Activated B cell treated with CpG ODN at 0.5 μM for 24 hours (primary cell): ENCODE data around the gene FNDC3A. TPM values are rescaled to one million over a fixed set of nuclear protein-coding genes. Genes with fewer than 3 reads are reported as not detected.

Experiments used
- ATAC-seq: fragments of 200-7000 bp; cut with Tn5 transposase; one replicate; pipeline ENCODE4 v1.10.0; 2021; ENCODE audit warnings: low read depth, mild to moderate bottlenecking, moderate library complexity
- CTCF ChIA-PET: fragments of 350-600 bp; sonication (Branson Sonifier 250); formaldehyde crosslinking; loops from one replicate; lab custom pipeline; 2021; ENCODE audit warnings: antibody characterized with exemption; lab: Charles Lee
- POLR2A ChIA-PET: fragments of 350-600 bp; sonication (Branson Sonifier 250); formaldehyde crosslinking; loops from one replicate; lab custom pipeline; 2021; ENCODE audit warnings: antibody characterized with exemption; lab: Charles Lee
- DNase-seq: peaks from one replicate; pipeline ENCODE4 v3.0.0; 2022
- H3K27ac Mint-ChIP-seq: one replicate; pipeline ENCODE4 v1.8.0; 2020; ENCODE audit warnings: mixed read lengths
- H3K27me3 Mint-ChIP-seq: one replicate; pipeline ENCODE4 v1.8.0; 2021; ENCODE audit warnings: mixed read lengths
- H3K36me3 Mint-ChIP-seq: one replicate; pipeline ENCODE4 v1.8.0; 2021; ENCODE audit warnings: low read depth, mixed read lengths
- H3K4me1 Mint-ChIP-seq: one replicate; pipeline ENCODE4 v1.8.0; 2021; ENCODE audit warnings: mixed read lengths
- H3K4me3 Mint-ChIP-seq: one replicate; pipeline ENCODE4 v1.8.0; 2020; ENCODE audit warnings: mild to moderate bottlenecking, mixed read lengths
- H3K9me3 Mint-ChIP-seq: one replicate; pipeline ENCODE4 v1.8.0; 2020; ENCODE audit warnings: mixed read lengths
- CTCF ChIP-seq: fragments of 200-600 bp; IDR thresholded peaks from one replicate; pipeline ENCODE4 v1.8.0; 2022; ENCODE audit warnings: antibody characterized with exemption, mild to moderate bottlenecking
- intact Hi-C: fragments of 100-400 bp; cut with micrococcal nuclease; formaldehyde crosslinking; loops from one replicate; pipeline ENCODE4 v1.15.1; 2024
- total RNA-seq: library from RNA; stranded (reverse); gene quantifications from 2 replicates; pipeline ENCODE4 v1.2.3, GENCODE V29; 2022

FNDC3A gene
- total RNA-seq, 1 donor from 2014 or later, result 34.1 TPM

- ATAC-seq, result no peak
- TF ChIP-seq CTCF, result no peak
- Mint-ChIP-seq H3K27me3 (peaks cover 26% of the 10 kb centered on the region), H3K4me1 (no peaks in the 10 kb centered on the region), H3K9me3 (no peaks in the 10 kb centered on the region), H3K4me3 (no peak overlapping the region), H3K27ac (no peak overlapping the region), H3K36me3 (no peaks in the 10 kb centered on the region)
- no peak for DNase-seq
- ChIA-PET POLR2A (no interaction called here), CTCF (interaction anchor here (0.6 kb wide), 1 partner anchor 34 kb away, joined by 3 read pairs; the partner anchor contains the start of gene FNDC3A)
- intact Hi-C loops, result no loop called here
Observed at GRCh38 chr13:48942131-48942530, 33.6 kb upstream of the FNDC3A start.

DNA sequence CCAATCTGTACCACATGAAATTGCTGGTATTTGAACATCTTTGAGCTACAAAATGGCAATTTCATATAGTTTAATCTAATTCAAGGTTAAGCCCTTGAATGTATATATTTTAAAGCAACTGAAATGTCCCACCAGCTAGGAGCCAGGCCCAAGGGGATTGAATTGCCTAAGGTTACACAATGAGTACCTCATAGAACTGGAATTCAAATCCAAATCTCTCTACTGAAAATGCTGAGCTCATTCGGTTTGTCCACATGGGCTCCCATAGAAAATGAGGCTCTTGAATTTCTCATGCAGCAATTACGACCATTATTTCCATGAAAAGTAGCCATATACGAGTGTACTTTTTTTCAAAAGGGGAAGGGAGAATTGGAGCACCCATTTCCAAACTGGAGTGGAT, 31.5 kb upstream of the FNDC3A start:
- Mint-ChIP-seq H3K27me3 (peaks cover 19% of the 10 kb centered on the region), H3K9me3 (no peaks in the 10 kb centered on the region), H3K27ac (no peak overlapping the region), H3K4me1 (no peaks in the 10 kb centered on the region), H3K36me3 (no peaks in the 10 kb centered on the region), H3K4me3 (no peak overlapping the region)
- DNase-seq (no peak), ATAC-seq (no peak)
- ChIA-PET POLR2A (interaction anchor here (0.7 kb wide), 1 partner anchor 35 kb away, joined by 3 read pairs; no protein-coding TSS in a partner anchor), CTCF (no interaction called here)
- intact Hi-C loops, result no loop called here
- no peak for TF ChIP-seq CTCF

GRCh38 chr13:48945626-48946025, 30.1 kb upstream of the FNDC3A start:
- ChIA-PET CTCF (no interaction called here), POLR2A (no interaction called here)
- DNase-seq (no peak), ATAC-seq (no peak)
- Mint-ChIP-seq H3K27ac (no peak overlapping the region), H3K27me3 (peaks cover 18% of the 10 kb centered on the region), H3K4me1 (no peaks in the 10 kb centered on the region), H3K9me3 (no peaks in the 10 kb centered on the region), H3K4me3 (no peak overlapping the region), H3K36me3 (no peaks in the 10 kb centered on the region)
- intact Hi-C loops, result no loop called here
- no peak for TF ChIP-seq CTCF

DNA sequence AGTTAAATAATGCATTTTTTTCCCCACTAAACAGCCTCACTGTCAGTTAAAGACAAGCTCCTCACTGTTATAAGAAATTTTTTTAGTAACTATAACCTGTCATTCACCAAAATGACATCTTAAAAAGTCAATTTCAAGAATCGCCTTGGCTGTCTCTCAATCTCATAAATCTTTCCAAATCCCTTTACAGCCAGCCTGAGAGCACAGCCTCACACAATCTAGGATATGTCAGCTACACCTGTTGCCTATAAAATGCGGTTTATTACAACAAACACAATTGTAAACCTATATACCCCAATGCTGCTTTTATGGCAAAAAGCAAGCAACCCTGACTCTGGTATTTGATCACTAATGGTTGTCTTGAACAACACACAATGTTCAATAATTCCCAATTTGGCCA, 29.5 kb upstream of the FNDC3A start:
- CTCF ChIA-PET, result no interaction called here
- DNase-seq (no peak), ATAC-seq (no peak)
- Mint-ChIP-seq H3K27ac (no peak overlapping the region), H3K4me3 (no peak overlapping the region), H3K36me3 (no peaks in the 10 kb centered on the region), H3K27me3 (peaks cover 13% of the 10 kb centered on the region), H3K9me3 (no peaks in the 10 kb centered on the region), H3K4me1 (no peaks in the 10 kb centered on the region)
- intact Hi-C loops, result no loop called here
- TF ChIP-seq CTCF, result no peak
- POLR2A ChIA-PET, result no interaction called here

GRCh38 chr13:48949566-48950500, 25.9 kb upstream of the FNDC3A start:
- no peak overlapping the region for H3K27ac Mint-ChIP-seq
- TF ChIP-seq CTCF, result no peak
- H3K9me3 Mint-ChIP-seq, result no peaks in the 10 kb centered on the region
- no peak for ATAC-seq
- no peak overlapping the region for H3K4me3 Mint-ChIP-seq
- CTCF ChIA-PET, result no interaction called here
- no peak for DNase-seq
- intact Hi-C loops, result no loop called here
- H3K36me3 Mint-ChIP-seq, result no peaks in the 10 kb centered on the region
- H3K4me1 Mint-ChIP-seq, result no peaks in the 10 kb centered on the region
- H3K27me3 Mint-ChIP-seq, result peaks cover 8% of the 10 kb centered on the region
- POLR2A ChIA-PET, result no interaction called here
